Measurements from ENCODE around the gene DISP2.
A peak's percentile ranks its signal among the peaks of the same experiment; 100 is the strongest.

The DISP2 gene

DNA sequence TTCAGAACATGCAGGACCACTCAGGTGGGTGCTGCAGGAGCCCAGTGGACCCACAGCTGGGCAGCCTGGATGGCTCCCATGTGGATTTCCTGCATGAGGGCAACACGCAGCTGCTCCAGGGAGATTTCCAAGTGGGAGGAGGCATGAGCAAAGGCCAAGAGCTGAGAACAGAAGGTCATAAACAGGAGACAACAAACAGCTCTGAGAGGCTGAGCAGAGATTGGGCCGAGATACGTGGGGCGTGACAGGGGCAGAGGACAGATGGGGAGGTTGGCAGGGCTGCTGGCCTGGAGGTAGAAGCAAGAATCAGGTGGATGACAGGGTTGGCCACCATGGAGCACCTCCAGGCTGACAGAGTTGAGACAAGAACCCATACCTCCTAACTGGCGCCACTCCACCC lies 4.3 kb upstream of the DISP2 start:
- TF ChIP-seq, protein P1, sequence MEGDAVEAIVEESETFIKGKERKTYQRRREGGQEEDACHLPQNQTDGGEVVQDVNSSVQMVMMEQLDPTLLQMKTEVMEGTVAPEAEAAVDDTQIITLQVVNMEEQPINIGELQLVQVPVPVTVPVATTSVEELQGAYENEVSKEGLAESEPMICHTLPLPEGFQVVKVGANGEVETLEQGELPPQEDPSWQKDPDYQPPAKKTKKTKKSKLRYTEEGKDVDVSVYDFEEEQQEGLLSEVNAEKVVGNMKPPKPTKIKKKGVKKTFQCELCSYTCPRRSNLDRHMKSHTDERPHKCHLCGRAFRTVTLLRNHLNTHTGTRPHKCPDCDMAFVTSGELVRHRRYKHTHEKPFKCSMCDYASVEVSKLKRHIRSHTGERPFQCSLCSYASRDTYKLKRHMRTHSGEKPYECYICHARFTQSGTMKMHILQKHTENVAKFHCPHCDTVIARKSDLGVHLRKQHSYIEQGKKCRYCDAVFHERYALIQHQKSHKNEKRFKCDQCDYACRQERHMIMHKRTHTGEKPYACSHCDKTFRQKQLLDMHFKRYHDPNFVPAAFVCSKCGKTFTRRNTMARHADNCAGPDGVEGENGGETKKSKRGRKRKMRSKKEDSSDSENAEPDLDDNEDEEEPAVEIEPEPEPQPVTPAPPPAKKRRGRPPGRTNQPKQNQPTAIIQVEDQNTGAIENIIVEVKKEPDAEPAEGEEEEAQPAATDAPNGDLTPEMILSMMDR (conservative IDR thresholded peaks at IDR 0.05) = no peak
- peak overlapping the region; percentile 8; the same call in 1 of the 2 replicates for H3K27ac ChIP-seq

DNA sequence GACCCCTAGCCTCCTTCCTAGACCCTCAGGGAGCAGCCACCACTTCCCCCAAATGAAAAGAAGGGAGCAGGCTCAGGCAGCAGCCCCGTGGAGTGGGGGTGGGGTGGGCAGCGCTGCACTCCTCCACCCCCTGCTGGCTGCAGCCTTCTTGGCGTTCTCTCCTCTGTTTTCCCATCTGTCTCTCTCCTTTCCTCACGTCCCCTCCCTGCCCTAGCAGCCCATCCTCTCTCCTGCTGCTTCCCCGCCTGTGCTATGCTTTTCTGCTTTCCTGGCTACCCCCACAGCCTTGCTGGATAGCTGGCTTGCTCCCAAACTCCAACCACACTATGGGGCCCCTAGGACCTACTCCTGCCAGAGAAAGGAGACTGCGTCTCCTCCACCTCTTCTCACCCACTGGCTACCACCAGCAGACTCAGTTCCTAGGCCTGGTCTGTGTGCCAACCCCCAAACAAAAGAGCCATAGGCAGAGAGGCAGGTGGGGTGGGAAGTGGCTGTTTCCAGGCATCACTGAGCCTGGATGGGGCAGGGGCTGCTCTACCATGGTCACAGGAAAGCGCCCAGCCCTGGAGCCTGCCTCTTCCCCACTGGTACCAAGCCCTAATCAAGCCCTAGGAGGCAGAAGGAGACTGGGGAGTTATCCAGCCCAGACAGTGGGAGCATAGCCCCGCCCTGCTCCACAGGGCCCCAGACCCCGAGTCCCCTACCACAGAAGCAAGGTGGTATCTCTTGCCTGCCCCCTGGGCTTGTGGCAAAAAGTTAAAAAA lies 3.4 kb upstream of the DISP2 start:
- H3K27ac ChIP-seq = peak overlapping the region; percentile 8; the same call in 1 of the 2 replicates
- TF ChIP-seq, protein P1 (conservative IDR thresholded peaks at IDR 0.05) = peak; percentile 20; the same call in 1 of the 2 replicates

DNA sequence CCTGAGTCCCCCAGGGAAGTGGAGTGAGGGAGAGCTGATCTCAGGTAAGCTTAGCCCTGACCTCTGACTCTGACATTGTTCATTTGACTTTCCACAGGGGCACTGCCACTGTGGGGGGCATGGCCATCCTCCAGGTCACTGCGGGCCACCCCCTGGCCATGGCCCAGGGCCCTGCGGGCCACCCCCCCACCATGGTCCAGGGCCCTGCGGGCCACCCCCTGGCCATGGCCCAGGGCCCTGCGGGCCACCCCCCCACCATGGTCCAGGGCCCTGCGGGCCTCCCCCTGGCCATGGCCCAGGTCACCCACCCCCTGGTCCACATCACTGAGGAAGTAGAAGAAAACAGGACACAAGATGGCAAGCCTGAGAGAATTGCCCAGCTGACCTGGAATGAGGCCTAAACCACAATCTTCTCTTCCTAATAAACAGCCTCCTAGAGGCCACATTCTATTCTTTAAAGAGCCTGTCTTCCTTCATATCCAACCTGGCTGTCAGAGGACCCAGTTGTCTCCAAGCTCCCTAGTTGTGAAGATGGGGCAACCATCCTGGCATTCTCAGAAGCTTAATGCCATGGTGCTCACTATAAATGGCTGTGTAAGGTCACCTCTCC lies 1.9 kb upstream of the DISP2 start:
- TF ChIP-seq, protein P1 (conservative IDR thresholded peaks at IDR 0.05) = no peak
- no peak overlapping the region for H3K27ac ChIP-seq

DNA sequence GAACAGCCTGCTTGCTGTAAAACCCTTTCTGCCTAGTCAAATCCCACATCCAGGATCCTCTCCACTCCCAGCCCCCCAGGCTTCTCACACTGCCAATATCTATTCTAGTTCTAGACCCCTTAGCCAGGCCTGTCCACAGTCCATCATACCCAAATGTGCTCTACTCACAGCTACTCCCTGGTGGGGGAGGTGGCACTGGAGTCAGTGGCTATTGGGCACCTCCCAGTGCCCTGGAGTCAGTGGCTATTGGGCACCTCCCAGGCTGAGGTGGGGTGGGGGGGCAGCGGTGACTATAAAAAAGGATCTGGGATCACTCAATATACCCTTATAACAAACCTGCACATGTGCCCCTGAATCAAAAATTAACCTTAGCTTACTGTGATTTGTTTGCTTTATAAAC lies 773 bp upstream of the DISP2 start:
- H3K27ac ChIP-seq = peak overlapping the region; percentile 74

DNA sequence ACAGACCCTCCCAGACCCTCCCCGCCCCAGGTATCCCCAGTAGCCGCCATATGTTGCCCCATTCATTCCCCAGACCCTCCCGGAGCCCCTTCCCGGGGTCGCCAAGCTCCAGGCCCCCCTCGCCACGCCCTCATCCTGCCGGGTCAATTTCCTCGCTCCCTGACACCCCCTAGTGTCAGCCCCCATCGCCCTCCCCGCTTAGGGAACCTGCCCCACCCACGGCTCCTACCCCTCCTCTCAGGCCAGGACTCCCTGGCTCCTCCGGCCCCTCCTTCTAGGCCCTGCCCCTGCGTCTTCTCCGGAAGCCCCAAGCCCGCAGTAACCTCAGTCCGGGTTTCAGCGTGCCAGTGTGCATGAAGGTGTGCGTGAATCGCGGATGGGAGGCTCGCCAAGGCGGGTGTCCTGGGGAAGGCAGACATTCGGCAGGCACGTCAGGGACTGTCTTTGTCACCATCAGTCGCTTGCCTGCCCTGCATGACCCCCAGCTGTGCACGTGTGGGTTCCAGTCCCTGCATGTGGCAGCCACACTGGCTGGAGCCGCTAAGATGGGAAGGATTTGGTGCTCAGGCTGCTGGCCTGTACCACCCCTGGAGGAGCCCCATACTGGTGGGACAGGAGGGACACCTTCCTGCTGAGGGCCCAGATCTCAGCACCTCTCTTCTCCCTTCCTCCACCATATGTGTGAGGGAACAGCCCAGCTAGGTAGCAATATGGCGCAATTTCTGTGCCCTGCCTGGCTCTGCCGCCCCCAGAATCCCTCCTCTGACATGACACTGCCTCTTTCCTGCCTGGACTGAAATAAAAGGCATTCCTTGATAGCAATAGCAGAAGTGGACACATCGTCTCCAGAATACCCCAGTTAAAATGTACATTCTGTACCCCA lies 693 bp downstream of the DISP2 start:
- H3K27ac ChIP-seq = peak overlapping the region; percentile 74
- TF ChIP-seq, protein P1 (conservative IDR thresholded peaks at IDR 0.05) = no peak

More for the DNA sequence above, 773 bp upstream of the DISP2 start:
- TF ChIP-seq, protein P1 (conservative IDR thresholded peaks at IDR 0.05) = no peak

DNA sequence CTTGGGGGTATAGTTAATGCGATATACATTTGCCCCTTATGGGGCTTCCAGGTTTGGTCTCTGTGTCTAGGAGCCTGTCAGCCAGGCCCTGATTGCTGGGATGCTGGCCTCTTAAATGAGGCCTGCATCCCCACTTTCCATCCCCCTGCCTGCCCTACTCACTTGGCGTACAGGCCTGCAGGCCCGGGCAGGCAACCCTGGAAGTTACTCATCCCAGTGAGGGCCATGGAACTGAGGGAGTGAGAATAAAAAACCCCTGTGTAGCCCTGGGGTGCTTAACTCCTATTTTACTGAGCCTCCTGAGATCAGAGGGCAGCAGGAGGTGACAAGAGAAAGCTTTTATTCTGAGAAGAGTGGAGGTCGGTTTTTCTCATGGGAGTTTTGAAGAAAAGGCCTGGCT lies 2.0 kb downstream of the DISP2 start:
- no peak overlapping the region for H3K27ac ChIP-seq
- TF ChIP-seq, protein P1 (conservative IDR thresholded peaks at IDR 0.05) = no peak

DNA sequence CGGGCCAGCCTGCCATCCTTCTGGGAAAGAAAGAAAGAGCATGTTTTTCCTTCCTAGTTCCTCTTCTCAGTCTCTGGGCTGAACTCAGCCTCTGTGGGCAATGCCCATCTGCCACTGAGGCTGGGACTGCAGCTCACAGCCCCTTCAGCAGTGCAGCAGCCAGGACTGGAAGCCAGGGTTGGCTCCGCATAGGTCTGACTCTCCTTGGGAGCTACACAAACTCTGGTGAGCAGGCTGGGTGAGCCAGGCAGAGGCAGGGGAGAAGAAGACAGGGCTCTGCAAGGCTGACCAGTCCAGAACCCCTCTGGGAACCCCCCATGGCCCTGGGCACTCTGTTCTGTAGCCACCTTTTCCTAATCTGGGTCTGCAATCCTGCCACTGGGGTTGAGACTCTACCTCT lies 3.6 kb downstream of the DISP2 start:
- no peak overlapping the region for H3K27ac ChIP-seq
- TF ChIP-seq, protein P1 (conservative IDR thresholded peaks at IDR 0.05) = no peak
